Endothelial cell of umbilical vein (primary cell): Measurements from ENCODE around the gene ANKIB1. TPM values are rescaled to one million over a fixed set of nuclear protein-coding genes. Genes with fewer than 3 reads are reported as not detected.

Experiments used
- BruUV-seq: library from RNA; stranded (reverse); fragments of 400-500 nt; replicated peaks from 2 replicates; lab custom pipeline; 2021; lab: Mats Ljungman, UMichigan
- CTCF ChIA-PET: fragments of 300-600, 350-600 bp; sonication (Branson Sonifier 250); formaldehyde crosslinking; loops from one replicate; lab custom pipeline; 2021; ENCODE audit warnings: antibody characterized with exemption, inconsistent platforms; lab: Charles Lee
- POLR2A ChIA-PET: fragments of 300-600, 350-600 bp; sonication (Branson Sonifier 250); formaldehyde crosslinking; loops from one replicate; lab custom pipeline; 2021; ENCODE audit warnings: antibody characterized with exemption, inconsistent platforms; lab: Charles Lee
- DNase-seq: peaks from one replicate; pipeline ENCODE4 v3.0.0-alpha.2; 2011; ENCODE audit warnings: low read depth, low spot score
- FAIRE-seq: peaks from 2 replicates; lab custom pipeline; 2011; peaks lifted over from hg19 to GRCh38; lab: Jason Lieb, UNC
- H2AFZ ChIP-seq: 2 replicates; pipeline ENCODE4 v1.6.0; 2012; ENCODE audit warnings: low read depth, low read length, control low read depth, inconsistent platforms
- H3K27ac ChIP-seq: 2 replicates; pipeline ENCODE4 v1.5.1; 2011; ENCODE audit warnings: low read depth, mild to moderate bottlenecking, control low read depth, low read length, moderate library complexity; ENCODE audit not compliant: insufficient read depth
- H3K27me3 ChIP-seq, 2 experiments: 2 replicates each; pipeline versions ENCODE4 v1.6.0 to v1.6.1; 2011; ENCODE audit warnings: low read length in 2 of 2, mixed read lengths in 1 of 2; ENCODE audit not compliant: control insufficient read depth in 2 of 2, insufficient read depth in 2 of 2
- H3K36me3 ChIP-seq, 2 experiments: 2 replicates in 1 of 2; 3 replicates in 1 of 2; pipeline ENCODE4 v1.5.1; 2011; ENCODE audit warnings: low read length in 2 of 2, mild to moderate bottlenecking in 1 of 2, moderate library complexity in 1 of 2; ENCODE audit not compliant: control insufficient read depth in 2 of 2, insufficient read depth in 2 of 2; ENCODE audit errors: extremely low read depth in 1 of 2
- H3K4me1 ChIP-seq: 3 replicates; pipeline ENCODE4 v1.5.1; 2011; ENCODE audit warnings: mild to moderate bottlenecking, low read length; ENCODE audit not compliant: control insufficient read depth, insufficient read depth; ENCODE audit errors: extremely low read depth
- H3K4me2 ChIP-seq: 2 replicates; pipeline ENCODE4 v1.6.1; 2011; ENCODE audit warnings: low read length, control low read depth, mixed read lengths; ENCODE audit not compliant: insufficient read depth
- H3K4me3 ChIP-seq, 3 experiments: fragments of 200-600 bp in 1 of 3; sonication (generic), shearing (Covaris generic) in 1 of 3; replicated peaks in 1 of 3; 2 replicates each; pipeline ENCODE4 v1.5.1; 2011 to 2016; ENCODE audit warnings: control low read depth in 3 of 3, low read length in 3 of 3, mild to moderate bottlenecking in 2 of 3, inconsistent platforms in 1 of 3, low read depth in 1 of 3, moderate library complexity in 1 of 3; ENCODE audit not compliant: insufficient read depth in 1 of 3
- H3K79me2 ChIP-seq: 2 replicates; pipeline ENCODE4 v1.6.0; 2012; ENCODE audit warnings: low read length, inconsistent platforms; ENCODE audit not compliant: control insufficient read depth, insufficient read depth
- H3K9ac ChIP-seq: replicated peaks from 2 replicates; pipeline ENCODE3; 2011; ENCODE audit warnings: low read length, control low read depth; ENCODE audit not compliant: insufficient read depth; ENCODE audit errors: extremely low read depth
- H3K9me1 ChIP-seq: replicated peaks from 3 replicates; pipeline ENCODE4 v1.6.0; 2011; ENCODE audit warnings: mild to moderate bottlenecking, low read length; ENCODE audit not compliant: control insufficient read depth, insufficient read depth; ENCODE audit errors: extremely low read depth
- H3K9me3 ChIP-seq: replicated peaks from 2 replicates; pipeline ENCODE4 v1.5.1; 2012; ENCODE audit warnings: low read length, inconsistent platforms; ENCODE audit not compliant: control insufficient read depth, insufficient read depth
- H4K20me1 ChIP-seq: replicated peaks from 2 replicates; pipeline ENCODE3; 2011; ENCODE audit warnings: mild to moderate bottlenecking, low read length; ENCODE audit not compliant: control insufficient read depth, insufficient read depth; ENCODE audit errors: extremely low read depth
- CTCF ChIP-seq, 2 donors: IDR thresholded peaks; 1 replicate in 1 of 2; 2 replicates in 1 of 2; pipeline ENCODE4 v1.5.1; 2011; ENCODE audit warnings: low read length in 2 of 2, mild to moderate bottlenecking in 2 of 2, moderate library complexity in 2 of 2, control low read depth in 1 of 2, inconsistent platforms in 1 of 2, low read depth in 1 of 2; ENCODE audit not compliant: insufficient read depth in 1 of 2; ENCODE audit errors: extremely low read depth in 1 of 2
- EZH2 ChIP-seq: IDR thresholded peaks from 2 replicates; pipeline ENCODE4 v1.6.1; 2012; ENCODE audit warnings: borderline replicate concordance, low read depth, mild to moderate bottlenecking, moderate library complexity, low read length, inconsistent platforms; ENCODE audit not compliant: severe bottlenecking
- FOS ChIP-seq: IDR thresholded peaks from 2 replicates; pipeline ENCODE4 v1.6.1; 2011; ENCODE audit warnings: mild to moderate bottlenecking, low read length, moderate library complexity, borderline replicate concordance; ENCODE audit not compliant: insufficient read depth
- GATA2 ChIP-seq: IDR thresholded peaks from 2 replicates; pipeline ENCODE4 v1.7.0; 2011; ENCODE audit warnings: low read depth, mild to moderate bottlenecking, moderate library complexity, mixed read lengths, low read length; ENCODE audit not compliant: insufficient read length, insufficient read depth
- JUN ChIP-seq: IDR thresholded peaks from 2 replicates; pipeline ENCODE4 v1.6.1; 2011; ENCODE audit warnings: borderline replicate concordance, low read depth; ENCODE audit not compliant: insufficient read length, insufficient read depth
- MAX ChIP-seq: IDR thresholded peaks from 2 replicates; pipeline ENCODE4 v1.6.1; 2011; ENCODE audit not compliant: insufficient read depth, insufficient read length
- MYC ChIP-seq: IDR thresholded peaks from one replicate; pipeline ENCODE4 v1.6.1; 2011; ENCODE audit warnings: mild to moderate bottlenecking, low read depth, low read length
- POLR2A ChIP-seq: IDR thresholded peaks from 2 replicates; pipeline ENCODE4 v1.6.1; 2012; ENCODE audit warnings: low read depth, mild to moderate bottlenecking, control low read depth, low read length
- POLR2AphosphoS5 ChIP-seq: IDR thresholded peaks from 2 replicates; pipeline ENCODE4 v1.6.1; 2012; ENCODE audit warnings: low read depth, mild to moderate bottlenecking, control low read depth, low read length, moderate library complexity; ENCODE audit not compliant: insufficient read depth
- dilution Hi-C: fragments of 300-500 bp; cut with MboI; formaldehyde crosslinking; loops from one replicate; pipeline ENCODE4 v1.15.0; 2019; ENCODE audit warnings: low sequenced_read_pairs; ENCODE audit not compliant: extremely low pct_ligation_motif_present
- intact Hi-C: fragments of 100-400 bp; cut with micrococcal nuclease; formaldehyde crosslinking; loops from one replicate; pipeline ENCODE4 v1.10.0; 2022
- polyA plus RNA-seq, 4 experiments: library from polyadenylated mRNA; depleted of rRNA in 3 of 4; stranded (reverse) in 3 of 4; unstranded in 1 of 4; fragments of >200 nt; gene quantifications; 2 replicates each; pipeline versions ENCODE4 v1.2.1 to v1.2.3, GENCODE V29; 2011 to 2012; ENCODE audit warnings: missing spikeins in 1 of 4
- total RNA-seq: library from RNA; stranded (reverse); gene quantifications from 2 replicates; pipeline ENCODE4 v1.2.3, GENCODE V29; 2021

The ANKIB1 gene
- total and polyA plus RNA-seq, 2 donors (not counting 3 experiments of a cell fraction or from before 2014, with no cell fraction given): 16.9 to 56.5 TPM

GRCh38 chr7:92421676-92422435 lies 176.1 kb downstream of the ANKIB1 start:
- H3K9me3 ChIP-seq: no peaks in the 10 kb centered on the region
- H2AFZ ChIP-seq: no peak overlapping the region
- DNase-seq (no peak), FAIRE-seq (no peak)
- H3K79me2 ChIP-seq: no peaks in the 10 kb centered on the region
- H3K36me3 ChIP-seq: no peaks in the 10 kb centered on the region
- intact Hi-C loops (no loop called here), dilution Hi-C loops (no loop called here)
- H3K4me2 ChIP-seq: no peak overlapping the region
- no peaks in the 10 kb centered on the region for H3K4me1 ChIP-seq
- ChIA-PET POLR2A (no interaction called here), CTCF (interaction anchor here (0.8 to 1.7 kb wide), 2 partner anchors 25 to 39 kb away, joined by 3 to 6 read pairs; partner anchors contain the start of gene GATAD1)
- no peak overlapping the region for H3K9ac ChIP-seq
- no peak overlapping the region for H3K4me3 ChIP-seq
- no peaks in the 10 kb centered on the region for H4K20me1 ChIP-seq
- H3K9me1 ChIP-seq: no peaks in the 10 kb centered on the region
- no peak overlapping the region for H3K27ac ChIP-seq
- H3K27me3 ChIP-seq: peaks cover 1 to 4% of the 10 kb centered on the region in 2 experiments
- no peak for TF ChIP-seq MYC
- TF ChIP-seq FOS: no peak
- TF ChIP-seq GATA2: no peak
- no peak for TF ChIP-seq CTCF (IDR thresholded peaks at IDR 0.05; ENCODE audit: extremely low read depth in 1 of 2, insufficient read depth in 1 of 2, low read depth in 1 of 2, low read length in 2 of 2)
- no peak for TF ChIP-seq JUN
- TF ChIP-seq POLR2A: no peak
- TF ChIP-seq EZH2: no peak
- TF ChIP-seq POLR2AphosphoS5: no peak
- TF ChIP-seq MAX: no peak
- no TSS peak for BruUV-seq
